GM12878 (cell line): ENCODE results near the gene TESK1.

ENCODE experiments used
- BACH1 ChIP-seq: fragments of 450-650 bp; IDR thresholded peaks from 2 replicates; pipeline ENCODE4 v1.6.1; 2017; ENCODE audit warnings: mild to moderate bottlenecking, borderline replicate concordance
- CBX3 ChIP-seq: fragments of 200-600 bp; sonication (generic); IDR thresholded peaks from 2 replicates; pipeline ENCODE4 v1.6.1; 2016; ENCODE audit warnings: low read depth, borderline replicate concordance
- CTCF ChIP-seq, 3 experiments: IDR thresholded peaks in 2 of 3; conservative IDR thresholded peaks in 1 of 3; 2 replicates each; pipeline ENCODE4 v1.5.1; 2011; ENCODE audit warnings: low read depth in 3 of 3, low read length in 3 of 3, mild to moderate bottlenecking in 3 of 3, control low read depth in 2 of 3, moderate library complexity in 2 of 3, inconsistent platforms in 1 of 3, mixed read lengths in 1 of 3; ENCODE audit not compliant: control insufficient read depth in 2 of 3, insufficient read depth in 1 of 3; ENCODE audit errors: extremely low read depth in 1 of 3
- EP300 ChIP-seq, 2 experiments: fragments of 150-350 bp in 1 of 2; IDR thresholded peaks; 2 replicates each; pipeline ENCODE4 v1.6.1; 2011 to 2012; ENCODE audit warnings: low read depth in 2 of 2, low read length in 2 of 2, borderline replicate concordance in 1 of 2, improper control_type of control experiment in 1 of 2, inconsistent platforms in 1 of 2; ENCODE audit not compliant: control insufficient read depth in 1 of 2
- IRF3 ChIP-seq: fragments of 450-650 bp; IDR thresholded peaks from 2 replicates; pipeline ENCODE4 v1.6.1; 2014; ENCODE audit warnings: mild to moderate bottlenecking
- JUNB ChIP-seq: IDR thresholded peaks from 2 replicates; pipeline ENCODE4 v1.6.1; 2016; ENCODE audit warnings: antibody characterized with exemption, mild to moderate bottlenecking
- NRF1 ChIP-seq: conservative IDR thresholded peaks from 2 replicates; pipeline ENCODE4 v1.6.1; 2011; ENCODE audit warnings: mild to moderate bottlenecking, low read depth, low read length, improper control_type of control experiment
- POLR2A ChIP-seq: IDR thresholded peaks from 2 replicates; pipeline ENCODE4 v1.6.1; 2011; ENCODE audit warnings: low read depth, mild to moderate bottlenecking, low read length
- SIN3A ChIP-seq: IDR thresholded peaks from 2 replicates; pipeline ENCODE4 v1.6.1; 2012; ENCODE audit warnings: low read depth, low read length, improper control_type of control experiment
- USF2 ChIP-seq: IDR thresholded peaks from 2 replicates; pipeline ENCODE4 v1.6.1; 2011; ENCODE audit warnings: low read depth, low read length, improper control_type of control experiment, borderline replicate concordance
- ZNF592 ChIP-seq: fragments of 450-650 bp; IDR thresholded peaks from 2 replicates; pipeline ENCODE4 v1.6.1; 2017; ENCODE audit warnings: mild to moderate bottlenecking, moderate library complexity

GRCh38 chr9:35650341-35651158 is 45.5 kb downstream of the TESK1 start, which contains the start of gene SIT1:
- TF ChIP-seq EP300 (IDR thresholded peaks at IDR 0.05; ENCODE audit: borderline replicate concordance in 1 of 2, control insufficient read depth in 1 of 2, low read depth in 2 of 2, low read length in 2 of 2) (no peak), POLR2A (peak; percentile 75), USF2 (no peak), ZNF592 (no peak), CTCF (IDR thresholded peaks at IDR 0.05 in 2 of 3, conservative IDR thresholded peaks at IDR 0.05 in 1 of 3; ENCODE audit: control insufficient read depth in 2 of 3, extremely low read depth in 1 of 3, insufficient read depth in 1 of 3, low read depth in 3 of 3, low read length in 3 of 3) (no peak), SIN3A (no peak), CBX3 (no peak), JUNB (no peak), IRF3 (no peak), BACH1 (no peak), NRF1 (no peak)
